Stimulated activated CD8-positive, alpha-beta memory T cell treated with anti-CD3 and anti-CD28 coated beads, Interleukin-2, amount 100 ng/mL, for 48 hours (primary cell): ENCODE data around the gene HOXD12.

Source experiments
- DNase-seq, 2 donors: peaks; one replicate each; pipeline ENCODE4 v3.0.0-alpha.2; 2020; ENCODE audit warnings: low read depth in 2 of 2

Gene HOXD12, protein sequence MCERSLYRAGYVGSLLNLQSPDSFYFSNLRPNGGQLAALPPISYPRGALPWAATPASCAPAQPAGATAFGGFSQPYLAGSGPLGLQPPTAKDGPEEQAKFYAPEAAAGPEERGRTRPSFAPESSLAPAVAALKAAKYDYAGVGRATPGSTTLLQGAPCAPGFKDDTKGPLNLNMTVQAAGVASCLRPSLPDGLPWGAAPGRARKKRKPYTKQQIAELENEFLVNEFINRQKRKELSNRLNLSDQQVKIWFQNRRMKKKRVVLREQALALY

DNA sequence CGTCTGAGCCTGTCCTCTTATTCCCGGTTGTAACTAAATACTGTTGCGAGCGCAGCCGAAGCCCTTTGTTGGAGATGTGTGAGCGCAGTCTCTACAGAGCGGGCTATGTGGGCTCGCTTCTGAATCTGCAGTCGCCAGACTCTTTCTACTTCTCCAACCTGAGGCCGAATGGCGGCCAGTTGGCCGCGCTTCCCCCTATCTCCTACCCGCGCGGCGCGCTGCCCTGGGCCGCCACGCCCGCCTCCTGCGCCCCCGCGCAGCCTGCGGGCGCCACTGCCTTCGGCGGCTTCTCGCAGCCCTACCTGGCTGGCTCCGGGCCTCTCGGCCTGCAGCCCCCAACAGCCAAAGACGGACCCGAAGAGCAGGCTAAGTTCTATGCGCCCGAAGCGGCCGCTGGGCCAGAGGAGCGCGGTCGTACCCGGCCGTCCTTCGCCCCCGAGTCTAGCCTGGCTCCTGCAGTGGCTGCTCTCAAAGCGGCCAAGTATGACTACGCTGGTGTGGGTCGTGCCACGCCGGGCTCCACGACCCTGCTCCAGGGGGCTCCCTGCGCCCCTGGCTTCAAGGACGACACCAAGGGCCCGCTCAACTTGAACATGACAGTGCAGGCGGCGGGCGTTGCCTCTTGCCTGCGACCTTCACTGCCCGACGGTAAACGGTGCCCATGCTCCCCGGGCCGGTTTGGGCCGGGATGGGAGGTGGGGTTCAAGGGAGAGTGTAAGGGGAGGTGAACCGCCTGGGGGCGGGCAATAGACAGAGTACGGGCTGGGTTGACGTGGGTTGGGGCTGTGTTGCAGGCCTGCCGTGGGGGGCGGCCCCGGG lies at the start of gene HOXD12:
HOXD12 (plus strand) TSS at position 68 of the 819 bp plus-strand sequence; CDS start at position 75, 7 bp downstream.
- no peak for DNase-seq

DNA sequence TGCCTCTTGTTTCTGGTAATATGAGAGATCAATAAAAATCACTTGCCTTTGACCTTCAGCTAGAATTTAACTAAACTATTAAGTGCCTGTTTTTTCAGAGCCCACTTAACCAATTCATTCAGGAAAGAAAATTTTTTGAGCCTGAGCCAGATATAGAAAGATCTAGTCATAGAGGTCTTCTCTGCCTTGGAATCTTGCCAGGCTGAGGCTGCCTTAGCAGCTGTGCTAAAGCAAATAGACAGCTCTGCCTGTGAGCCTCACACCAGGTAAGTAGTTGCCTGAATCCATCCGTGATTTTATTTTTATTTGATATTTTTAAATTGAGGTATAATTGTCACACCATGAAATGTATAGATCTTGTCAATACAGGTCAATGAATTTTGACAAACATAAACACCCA lies 43.2 kb upstream of the HOXD12 start:
- no peak for DNase-seq

DNA sequence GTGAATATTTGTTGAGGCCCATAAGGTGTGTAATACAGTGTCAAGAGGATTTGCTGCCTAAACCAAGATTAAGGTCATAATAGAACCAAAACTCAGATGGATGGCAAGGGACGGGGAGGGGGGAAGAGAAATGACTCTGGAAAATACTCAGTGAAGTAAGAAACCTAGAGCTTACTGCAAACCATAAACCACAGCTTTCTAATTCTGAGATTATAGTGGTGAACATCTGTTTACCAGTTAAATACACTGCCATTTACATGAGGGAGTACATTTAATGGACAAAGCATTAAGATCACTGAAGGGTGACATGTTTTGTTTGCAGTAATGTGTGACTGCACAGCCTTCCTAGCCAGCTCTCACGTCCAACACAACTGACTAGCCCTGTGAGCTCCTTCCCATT lies 35.6 kb upstream of the HOXD12 start:
- no peak for DNase-seq

DNA sequence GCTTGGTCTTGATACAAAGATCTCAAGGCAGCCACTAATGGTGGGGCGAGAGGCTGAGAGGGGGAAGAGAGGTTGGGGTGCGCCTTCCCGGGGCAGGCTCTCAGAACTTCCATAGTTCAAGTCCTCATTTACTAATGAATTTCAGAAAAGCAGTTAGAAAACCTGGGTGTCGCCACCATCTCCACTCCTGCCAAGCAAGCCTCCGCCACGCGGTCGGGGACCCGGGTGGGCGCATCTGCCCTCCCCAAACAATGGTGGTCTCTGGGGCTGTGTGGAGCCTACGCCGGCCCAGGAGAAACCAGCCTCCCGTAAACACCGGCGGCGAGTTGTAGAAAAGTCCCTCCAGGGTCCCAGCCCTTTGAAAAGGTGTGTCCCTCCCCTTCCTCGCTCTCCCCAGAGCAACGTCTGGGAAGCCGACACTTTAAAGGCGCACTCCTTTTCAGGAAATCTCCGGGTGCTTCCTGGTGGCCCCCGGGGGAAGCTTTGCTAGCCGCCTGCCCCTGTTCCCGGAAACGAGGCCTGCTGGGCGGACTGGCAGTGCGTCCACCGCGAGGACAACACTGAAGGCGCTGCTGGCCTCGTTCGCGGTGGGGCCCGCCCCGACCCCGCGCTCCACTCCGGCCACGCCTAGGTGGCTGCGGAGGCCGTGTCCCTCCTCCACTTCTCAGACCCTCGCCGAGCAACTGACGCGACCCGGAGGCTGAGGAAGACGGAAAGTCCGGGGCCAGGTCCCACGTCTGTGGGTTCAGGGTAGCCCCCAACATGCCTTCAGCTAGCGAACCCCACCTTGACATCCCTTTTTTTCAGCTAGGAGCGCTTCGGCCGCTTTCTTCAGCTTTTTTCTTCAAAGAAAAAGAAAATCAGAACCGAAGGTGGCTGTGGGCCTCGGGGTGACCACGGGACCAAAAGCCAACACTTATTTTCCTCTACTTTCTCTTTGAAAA lies 32.7 kb upstream of the HOXD12 start:
- no peak for DNase-seq

DNA sequence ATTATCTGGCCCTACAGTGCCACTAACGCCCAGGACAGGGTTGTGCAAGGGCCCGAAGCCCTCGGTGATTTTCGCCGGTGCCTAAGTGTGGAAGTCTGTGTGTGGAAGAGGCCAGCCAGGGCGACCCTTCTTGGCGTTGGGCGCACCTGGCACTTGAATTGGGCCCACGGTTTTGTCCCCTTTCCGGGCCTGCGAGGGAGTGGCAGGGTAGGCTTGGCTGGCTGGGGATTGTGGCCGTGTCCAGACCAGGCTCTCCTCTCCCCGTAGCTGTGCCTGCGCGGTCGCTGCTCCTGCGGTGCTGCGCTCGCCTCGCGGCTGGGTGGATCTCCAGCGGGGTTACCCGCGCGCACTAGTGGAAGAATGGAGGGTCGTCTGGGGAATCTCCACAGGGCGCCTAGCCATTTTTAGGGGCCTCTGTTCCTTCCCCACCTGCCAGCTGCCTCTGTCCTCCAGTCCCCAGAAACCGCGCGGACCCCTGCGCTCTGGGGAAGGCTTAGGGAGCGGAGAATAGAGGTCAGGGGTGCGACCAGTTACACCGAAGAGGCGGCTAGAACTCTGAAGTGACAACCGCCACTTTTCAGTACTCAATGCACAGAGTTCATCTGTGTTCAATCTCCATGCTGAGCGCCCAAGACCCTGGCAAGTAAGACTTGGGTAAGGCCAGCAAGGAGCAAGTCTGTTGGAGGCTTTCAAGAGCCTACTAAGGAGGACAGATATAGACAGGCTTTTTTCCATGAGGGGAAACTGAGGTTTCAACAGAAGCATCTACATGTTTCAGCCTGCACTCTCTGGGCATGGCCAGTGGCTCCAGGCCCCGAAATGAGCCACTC lies 31.8 kb upstream of the HOXD12 start:
- no peak for DNase-seq

DNA sequence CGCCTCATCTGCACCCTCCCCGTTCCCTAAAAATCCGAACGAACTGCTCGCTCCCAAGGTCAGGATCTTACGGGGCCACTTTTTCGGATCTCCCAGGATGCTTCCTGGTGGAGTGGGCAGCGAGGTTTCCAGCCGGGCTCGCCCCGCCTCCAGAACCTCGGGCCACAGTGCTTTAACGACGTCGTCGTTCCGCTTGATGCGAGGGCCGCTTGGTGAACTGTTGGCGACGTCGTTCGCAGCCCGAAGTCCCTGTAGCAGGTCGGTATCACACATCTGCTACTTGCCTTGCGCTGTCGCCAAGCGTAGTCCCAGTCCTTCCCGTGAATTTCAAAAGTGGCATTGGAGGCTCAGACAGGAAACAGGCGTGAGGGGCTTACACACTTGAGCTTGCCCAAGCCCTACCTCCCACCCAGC lies 31.2 kb upstream of the HOXD12 start:
- no peak for DNase-seq

DNA sequence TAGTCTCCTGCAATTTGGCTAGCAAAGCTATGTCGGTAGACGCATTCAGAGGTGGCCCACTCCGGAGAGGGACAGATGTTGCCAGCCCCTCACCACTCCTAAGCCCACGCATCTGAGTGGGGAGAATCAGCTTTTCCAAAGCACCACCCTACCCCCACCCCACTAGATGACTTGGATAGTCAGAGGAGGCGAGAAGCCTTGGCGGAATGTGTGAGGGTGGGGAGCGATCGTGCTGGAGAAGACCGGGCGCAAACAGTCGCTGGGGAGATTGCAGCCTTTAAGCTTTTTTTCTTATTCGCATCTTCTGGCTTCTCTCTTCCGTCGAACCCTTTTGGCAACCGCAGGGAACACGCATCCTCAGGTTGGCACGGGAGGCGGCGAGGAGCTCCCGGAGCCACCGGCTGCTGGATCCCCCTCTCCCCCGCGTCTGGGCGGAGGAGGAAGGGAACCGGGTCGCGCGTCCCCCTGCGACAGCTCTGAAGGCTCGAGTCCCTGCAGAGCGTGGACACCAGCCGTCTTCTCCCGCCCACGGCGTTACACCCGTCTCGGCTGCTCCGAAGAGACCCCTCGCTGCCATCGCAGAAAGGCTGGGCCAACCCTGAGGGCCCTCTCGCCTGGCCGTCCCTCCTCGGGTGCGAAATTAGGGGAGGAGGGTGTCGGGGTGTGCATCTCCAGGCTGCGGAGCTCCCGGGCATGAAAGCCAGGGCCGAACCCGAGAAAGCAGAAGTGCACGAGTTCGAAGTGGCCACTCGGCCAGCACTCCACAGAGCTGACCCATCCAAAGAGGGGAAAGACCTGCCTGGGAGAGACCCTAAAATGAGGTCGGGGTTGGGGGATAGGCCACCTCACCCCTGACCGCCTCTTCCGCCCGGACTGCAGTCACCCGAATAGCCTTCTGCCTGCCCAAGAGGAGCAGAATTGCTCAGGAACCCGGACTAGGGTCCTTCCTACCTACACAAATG lies 28.0 kb upstream of the HOXD12 start:
- DNase-seq, result no peak

DNA sequence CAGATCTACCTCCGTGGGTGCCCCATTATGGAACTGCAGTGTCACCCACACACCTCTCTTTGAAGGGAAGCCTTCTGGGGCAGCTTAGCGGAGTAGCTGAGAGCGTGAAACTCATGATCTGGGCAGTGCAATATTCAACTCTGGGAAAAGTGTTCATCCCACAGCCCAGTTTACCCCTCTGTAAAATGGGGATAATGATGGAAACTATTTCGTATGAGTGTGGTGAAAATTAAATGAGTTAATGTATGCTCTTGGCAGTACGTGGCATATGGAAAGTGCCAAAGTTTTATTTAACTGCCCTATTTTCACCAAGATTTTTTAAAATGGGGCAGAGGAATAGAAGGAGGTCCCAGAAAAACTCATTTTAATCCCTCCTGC lies 27.3 kb upstream of the HOXD12 start:
- no peak for DNase-seq

DNA sequence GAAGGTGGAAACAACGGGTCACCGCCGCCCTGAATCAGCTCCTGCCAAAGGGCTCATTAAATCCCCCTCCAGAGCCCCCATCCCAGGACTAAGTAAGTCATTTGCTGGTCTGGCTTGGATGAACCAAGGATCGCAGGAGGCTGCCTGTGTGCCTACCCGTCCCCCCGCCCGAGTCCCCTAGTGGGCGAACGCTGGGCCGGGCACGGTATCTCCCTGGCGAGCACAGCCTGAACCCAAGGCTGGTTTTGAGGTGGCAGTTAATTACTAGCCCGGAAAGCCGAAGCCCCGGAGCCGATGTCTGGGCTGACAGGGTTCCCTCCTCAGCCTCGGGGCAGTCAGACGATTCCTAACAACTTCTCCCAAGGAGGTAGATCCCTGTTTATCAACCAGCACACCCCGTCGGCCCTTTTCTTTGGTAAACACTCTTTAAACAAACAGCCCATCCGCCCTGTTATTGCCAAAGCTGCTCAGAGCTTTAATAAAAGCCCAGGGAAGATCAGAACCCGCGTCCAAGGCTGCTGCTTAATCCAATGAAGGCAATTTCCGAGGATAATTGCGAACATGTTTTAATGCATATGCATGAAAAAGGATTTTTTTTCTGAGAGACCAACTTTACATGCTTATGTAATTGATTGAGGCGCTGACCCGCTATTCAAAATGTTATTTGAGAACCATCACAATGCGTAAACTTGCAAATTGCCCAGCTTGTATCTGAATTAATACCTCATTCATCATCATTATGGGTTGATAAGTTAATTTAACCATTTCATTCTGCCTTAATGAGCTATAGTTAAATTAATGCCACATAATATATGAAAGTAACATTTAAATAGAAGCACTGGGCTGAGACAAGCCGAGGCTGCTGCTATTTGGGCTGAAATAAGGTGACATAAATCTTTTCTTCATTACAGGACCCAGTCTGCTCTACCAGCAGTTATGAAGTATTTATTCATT lies 26.4 kb upstream of the HOXD12 start:
- no peak for DNase-seq

DNA sequence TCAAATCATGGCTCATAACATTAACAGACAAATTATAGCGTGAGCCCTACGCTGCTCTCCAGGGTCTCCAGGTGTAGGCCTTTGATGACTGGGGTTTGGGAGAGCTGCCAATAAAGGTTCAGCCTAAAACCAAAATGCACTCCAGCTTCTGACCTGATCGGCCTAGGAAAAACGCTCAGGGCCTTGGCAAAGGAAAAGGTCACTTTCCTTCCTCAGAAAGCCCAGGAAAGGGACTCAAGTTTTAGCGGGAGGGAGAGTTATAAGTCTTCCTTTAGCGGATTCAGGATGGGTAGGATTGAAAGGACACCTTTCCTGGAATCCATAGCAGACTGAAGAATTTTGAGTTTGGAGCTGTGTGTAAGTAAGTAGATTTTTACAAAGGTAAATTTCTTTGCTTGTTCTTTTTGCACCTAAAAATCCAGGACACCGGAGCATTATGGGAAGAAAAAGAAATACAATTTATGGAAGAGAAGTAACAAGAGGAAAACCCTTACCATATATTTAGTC lies 24.6 kb upstream of the HOXD12 start:
- no peak for DNase-seq

DNA sequence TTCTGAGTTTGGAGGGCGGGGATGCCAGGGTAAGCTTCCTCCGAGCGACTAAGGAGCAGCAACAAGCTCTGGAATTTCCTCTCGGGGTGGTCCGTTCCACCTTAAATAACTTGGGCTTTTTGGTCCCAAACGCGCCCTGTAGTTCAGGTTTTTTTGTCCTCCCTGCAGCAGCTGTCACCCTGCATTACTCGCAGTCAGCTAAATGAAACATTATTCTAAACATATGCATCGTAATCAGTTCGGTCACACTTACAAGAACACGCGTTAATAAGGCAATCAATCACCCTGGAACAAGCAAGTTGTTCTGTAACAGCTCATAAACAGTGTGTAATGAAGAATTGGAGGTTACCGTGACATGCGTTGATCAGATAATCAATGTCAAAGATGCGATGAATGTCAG lies 24.1 kb upstream of the HOXD12 start:
- DNase-seq, result no peak

DNA sequence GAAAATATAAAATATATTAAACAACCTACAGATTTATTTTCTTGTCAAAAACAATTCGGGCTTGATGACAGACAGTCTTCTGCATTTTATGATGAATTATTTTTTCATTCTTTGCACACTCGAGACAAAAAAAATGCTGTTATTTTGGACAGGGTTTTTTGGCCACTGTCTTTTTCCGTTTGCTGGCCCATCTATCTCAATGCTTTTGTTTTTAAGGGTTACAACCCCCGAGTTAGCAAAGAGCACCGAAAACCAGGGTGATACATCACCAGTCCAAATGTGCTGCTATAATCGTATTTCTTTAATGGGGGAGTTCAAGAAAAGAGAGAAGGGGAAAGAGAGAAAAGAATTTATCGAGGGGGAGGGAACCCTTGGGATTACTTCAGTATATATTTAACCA lies 23.5 kb upstream of the HOXD12 start:
- DNase-seq, result no peak

DNA sequence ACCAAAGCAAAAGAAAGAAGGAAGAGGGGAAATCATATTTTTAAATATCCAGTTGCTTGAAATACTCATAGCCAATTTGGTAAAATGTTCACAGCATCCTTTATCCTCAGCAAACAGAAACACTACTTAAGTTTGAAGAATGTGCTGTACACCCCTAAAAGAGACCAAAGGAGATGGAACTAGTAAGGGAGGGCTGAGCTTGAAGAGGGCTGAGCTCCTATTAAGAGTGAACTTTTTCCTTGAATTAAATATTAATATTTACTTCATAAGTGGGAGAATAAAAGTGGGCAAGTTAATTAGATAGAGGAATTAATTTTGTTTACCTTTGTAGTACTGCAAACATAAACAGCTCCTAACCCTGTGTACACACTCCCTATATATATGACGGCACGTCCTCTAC lies 22.8 kb upstream of the HOXD12 start:
- DNase-seq, result no peak

DNA sequence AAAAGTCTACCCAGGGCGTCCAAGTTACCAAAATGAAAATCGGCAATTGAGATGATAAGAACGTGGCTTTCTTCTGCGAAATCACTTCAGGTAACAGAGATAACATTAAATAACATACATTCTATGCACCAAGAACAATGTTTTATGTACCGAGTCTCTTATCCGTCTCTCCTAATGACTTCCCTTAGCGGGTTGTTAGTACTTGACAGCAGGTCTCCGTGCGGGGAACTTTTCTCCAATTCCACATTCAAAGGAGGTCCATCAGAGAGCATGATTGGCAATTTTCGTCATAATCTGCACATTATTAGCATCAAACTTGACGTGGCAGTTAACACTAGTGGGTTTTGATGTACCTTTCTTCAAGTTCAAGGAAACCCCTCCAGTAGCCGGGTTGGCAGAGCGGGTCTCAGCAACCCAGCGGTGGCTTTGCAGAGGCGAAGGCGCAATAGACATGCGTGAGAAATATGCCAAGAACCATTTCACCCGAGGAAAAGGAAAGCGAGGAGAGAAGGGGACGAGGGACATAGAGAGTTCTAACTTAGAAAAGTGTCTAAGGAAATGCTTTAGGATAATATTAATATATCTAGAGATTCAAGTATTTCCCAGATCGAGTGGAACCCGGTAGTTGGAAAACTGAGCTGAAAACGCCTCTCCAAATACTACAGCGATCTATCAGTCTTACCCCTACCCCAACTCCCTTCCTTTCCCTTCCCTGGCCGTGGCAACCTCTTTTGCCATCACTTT lies 20.9 kb upstream of the HOXD12 start:
- DNase-seq, result no peak

DNA sequence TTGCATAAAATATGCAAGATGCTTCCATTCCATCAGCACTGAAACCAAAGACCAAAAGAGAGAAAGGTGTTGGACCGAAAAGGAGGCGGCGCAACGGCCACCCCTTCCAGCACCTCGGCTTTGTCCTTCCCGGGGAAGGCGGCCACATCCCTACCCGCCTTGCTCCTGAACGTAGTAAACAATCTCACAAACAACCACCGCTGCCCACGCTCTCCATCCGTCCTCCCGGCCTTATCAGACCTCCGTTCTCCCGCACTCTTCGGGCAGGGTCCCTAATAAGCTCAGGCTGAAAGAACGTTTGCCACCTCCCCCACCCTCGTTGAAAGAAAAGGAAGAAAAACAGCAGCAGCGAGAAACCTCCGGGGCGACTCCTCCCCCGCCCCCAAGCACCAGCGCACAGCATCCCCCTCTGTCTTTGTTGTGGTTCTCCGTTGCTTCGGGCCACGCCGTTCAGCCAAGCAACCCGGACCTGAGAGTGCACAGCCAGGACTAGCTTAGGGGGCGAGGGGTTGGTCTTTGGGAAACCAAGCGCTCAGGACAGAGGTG lies 20.2 kb upstream of the HOXD12 start:
- DNase-seq, result no peak

DNA sequence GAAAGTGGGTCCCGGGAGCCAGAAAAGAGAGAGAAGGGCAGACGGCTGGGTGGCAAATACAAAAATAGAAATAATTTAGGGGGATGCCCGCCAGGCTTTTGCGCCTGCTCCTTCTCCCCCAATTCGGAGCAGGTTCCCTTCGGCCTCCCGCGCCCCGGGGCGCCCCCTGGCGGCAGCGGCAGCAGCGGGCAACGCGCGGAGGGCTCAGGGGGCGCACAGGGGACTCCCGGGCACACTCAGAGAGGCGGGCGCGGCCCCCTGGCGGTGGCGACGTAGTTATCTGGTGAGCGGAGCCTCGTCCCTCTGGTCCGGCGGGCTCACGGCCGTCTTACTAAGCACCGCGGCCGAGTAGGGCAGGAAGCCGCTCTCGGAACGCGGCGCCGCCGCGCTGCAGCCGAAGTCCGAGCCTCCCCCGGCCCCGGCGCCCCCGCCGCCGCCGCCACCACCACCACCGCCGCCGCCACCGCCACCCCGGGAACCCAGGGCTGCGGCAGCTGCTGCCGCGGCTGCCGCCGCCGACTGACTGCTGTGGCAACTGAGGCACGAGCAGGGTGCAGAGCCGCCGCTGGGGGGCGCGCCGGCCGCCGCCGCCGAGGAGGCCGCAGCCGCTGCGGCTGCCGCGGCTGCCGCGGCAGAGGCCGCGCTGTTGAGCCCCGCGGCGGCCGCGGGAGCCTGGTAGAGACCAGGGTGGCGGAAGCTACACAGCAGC lies 19.6 kb upstream of the HOXD12 start:
- peak; percentile 27 to 41 for DNase-seq
